Measurements from ENCODE around the gene PLA2G5.

GRCh38 chr1:20058531-20058930, 11.5 kb upstream of the PLA2G5 start:
- TF ChIP-seq CTCF (optimal IDR thresholded peaks at IDR 0.05 in 1 of 3, IDR thresholded peaks at IDR 0.05 in 1 of 3, conservative IDR thresholded peaks at IDR 0.05 in 1 of 3; ENCODE audit: extremely low read depth in 1 of 3, insufficient read depth in 2 of 3, low read length in 3 of 3) (no peak), EZH2 (IDR thresholded peaks at IDR 0.05; ENCODE audit: low read length) (no peak)

Data from keratinocyte (primary cell).